Right ventricle myocardium superior (tissue), 1 donor: ENCODE results near the gene SYNE3. TPM values are rescaled to one million over a fixed set of nuclear protein-coding genes. Genes with fewer than 3 reads are reported as not detected.
A peak's percentile ranks its signal among the peaks of the same experiment; 100 is the strongest.

Experiments used
- ATAC-seq: fragments of 200-7000 bp; cut with Tn5 transposase; one replicate; pipeline ENCODE4 v1.9.1; 2020; ENCODE audit warnings: mild to moderate bottlenecking; ENCODE audit not compliant: poor library complexity
- DNase-seq: peaks from one replicate; pipeline ENCODE4 v3.0.0-alpha.2; 2020
- intact Hi-C: fragments of 100-400 bp; cut with DNase I; formaldehyde crosslinking; loops from one replicate; pipeline ENCODE4 v1.11.2; 2022
- long read RNA-seq: library from polyadenylated mRNA; unstranded; transcript quantifications from one replicate; pipeline ENCODE4 v2.0.0, GENCODE V29; 2021
- total RNA-seq: library from RNA; stranded (reverse); fragmentation: NEBNext Ultra II Directional; extraction: Animal tissue kit (Norgen Biotek cat#: 25700); gene quantifications from one replicate; pipeline ENCODE4 v1.2.1, GENCODE V29; 2021
- donor health status: DM: no; HTN: yes; CAD: no; lungs with severe emphysema.

Gene SYNE3
- total RNA-seq = 15.1 TPM
- long read RNA-seq, partial matches to known transcripts = 3 of 9 reads
- long read RNA-seq, other reads (novel, unspliced or antisense) = 6 of 9 reads

GRCh38 chr14:95516554-95517181, at the start of gene SYNE3:
Gene SYNE3, minus strand, starts transcription at chr14:95516650. Its CDS starts 40,829 bp downstream, at chr14:95475821.
- ATAC-seq (peak; percentile 82), DNase-seq (peak; percentile 85)
- intact Hi-C loops = loop anchor here (5.0 kb wide), 1 partner anchor 49 kb away; no protein-coding TSS in a partner anchor

- DNase-seq = peak; percentile 60
- peak; percentile 74 for ATAC-seq
- intact Hi-C loops = loop anchor here (5.0 to 10.0 kb wide), 3 partner anchors 121 to 711 kb away; partner anchors contain the start of gene TCL1B
Observed at GRCh38 chr14:95564060-95564459, 47.6 kb upstream of the SYNE3 start.

DNA sequence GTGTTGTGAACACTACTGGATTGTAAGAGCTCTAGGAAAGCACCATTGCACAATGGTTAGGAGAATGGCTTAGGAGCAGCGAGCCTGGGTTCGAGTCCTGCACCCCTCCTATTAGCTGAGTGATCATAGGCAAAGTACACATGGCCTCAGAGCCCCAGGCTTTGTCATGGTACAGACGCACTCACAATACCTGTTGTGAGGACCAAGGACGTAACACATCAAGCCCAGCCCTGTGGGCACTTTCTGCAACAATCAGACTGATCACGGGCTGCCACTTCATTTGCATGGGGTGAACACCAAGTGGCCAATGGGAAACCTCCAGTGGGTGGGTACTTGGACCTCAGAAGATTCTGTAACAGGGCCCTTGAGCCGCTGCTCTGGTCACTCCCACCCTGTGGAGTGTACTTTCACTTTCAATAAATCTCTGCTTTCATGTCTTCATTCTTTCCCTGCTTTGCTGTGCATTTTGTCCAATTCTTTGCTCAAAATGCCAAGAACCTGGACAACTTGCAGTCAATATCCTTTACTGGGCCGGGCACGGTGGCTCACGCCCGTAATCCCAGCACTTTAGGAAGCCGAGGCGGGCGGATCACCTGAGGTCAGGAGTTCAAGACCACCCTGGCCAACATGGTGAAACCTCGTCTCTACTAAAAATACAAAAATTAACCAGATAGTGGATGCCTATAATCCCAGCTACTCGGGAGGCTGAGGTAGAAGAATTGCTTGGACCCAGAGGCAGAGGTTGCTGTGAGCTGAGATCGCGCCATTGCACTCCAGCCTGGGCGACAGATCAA, 46.6 kb upstream of the SYNE3 start:
- intact Hi-C loops = loop anchor here (5.0 to 10.0 kb wide), 3 partner anchors 122 to 712 kb away; partner anchors contain the start of gene TCL1B
- ATAC-seq (no peak), DNase-seq (no peak)

- ATAC-seq (peak; percentile 92), DNase-seq (peak; percentile 85)
- intact Hi-C loops = loop anchor here (2.0 to 10.0 kb wide), 4 partner anchors 124 to 714 kb away; partner anchors contain the start of gene TCL1B
Observed at GRCh38 chr14:95561001-95561412, 44.6 kb upstream of the SYNE3 start.

DNA sequence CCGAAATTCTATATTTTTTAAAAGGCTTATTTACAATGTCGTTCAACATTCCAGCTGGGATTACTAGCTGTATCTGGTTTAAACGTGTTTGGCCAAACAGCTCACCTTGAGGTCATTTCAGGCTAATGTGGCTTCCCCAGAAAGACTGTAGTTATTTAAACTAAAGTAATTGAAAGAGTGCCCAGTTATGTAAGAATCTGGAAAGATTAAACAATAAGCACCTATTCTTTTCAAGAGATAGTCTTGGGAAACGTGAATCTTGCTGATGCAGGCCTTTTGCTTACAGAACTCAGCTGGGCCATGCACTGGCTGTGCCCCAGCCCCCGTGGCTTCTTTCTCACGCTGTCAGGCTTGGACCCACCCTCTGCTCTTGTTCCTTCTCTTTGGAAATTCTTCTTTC, 42.8 kb upstream of the SYNE3 start:
- intact Hi-C loops = no loop called here
- ATAC-seq = no peak
- no peak for DNase-seq

- DNase-seq (no peak), ATAC-seq (no peak)
- intact Hi-C loops = no loop called here
Observed at GRCh38 chr14:95557832-95558231, 41.4 kb upstream of the SYNE3 start.

- DNase-seq (no peak), ATAC-seq (no peak)
- intact Hi-C loops = no loop called here
Observed at GRCh38 chr14:95557291-95557690, 40.8 kb upstream of the SYNE3 start.

GRCh38 chr14:95555053-95555452, 38.6 kb upstream of the SYNE3 start:
- intact Hi-C loops = no loop called here
- DNase-seq (no peak), ATAC-seq (peak; percentile 92)

- no peak for ATAC-seq
- intact Hi-C loops = no loop called here
- no peak for DNase-seq
Observed at GRCh38 chr14:95553141-95553540, 36.7 kb upstream of the SYNE3 start.

DNA sequence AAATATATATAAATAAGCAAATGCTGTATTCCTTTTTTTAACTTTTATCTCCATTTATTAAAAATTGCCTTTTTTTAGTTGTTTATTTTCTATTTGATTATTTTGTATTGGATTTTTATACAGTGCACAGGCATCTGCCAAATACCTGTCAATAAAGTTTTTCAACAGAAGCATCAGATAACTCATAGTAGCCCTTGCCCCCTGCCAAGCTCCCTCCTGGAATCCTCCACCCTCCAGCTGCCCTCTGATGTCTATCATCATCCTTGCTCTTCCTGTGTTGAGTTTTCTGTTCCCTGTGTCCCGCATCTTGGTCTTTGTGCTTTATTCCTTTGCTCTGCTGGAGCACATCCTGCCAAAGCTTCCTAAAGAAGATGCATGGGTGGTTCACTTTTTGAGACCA, 35.0 kb upstream of the SYNE3 start:
- no peak for ATAC-seq
- DNase-seq = no peak
- intact Hi-C loops = no loop called here

- DNase-seq (no peak), ATAC-seq (no peak)
- intact Hi-C loops = no loop called here
Observed at GRCh38 chr14:95549656-95550585, 33.5 kb upstream of the SYNE3 start.

GRCh38 chr14:95548328-95548929, 32.0 kb upstream of the SYNE3 start:
- ATAC-seq (no peak), DNase-seq (no peak)
- intact Hi-C loops = no loop called here

DNA sequence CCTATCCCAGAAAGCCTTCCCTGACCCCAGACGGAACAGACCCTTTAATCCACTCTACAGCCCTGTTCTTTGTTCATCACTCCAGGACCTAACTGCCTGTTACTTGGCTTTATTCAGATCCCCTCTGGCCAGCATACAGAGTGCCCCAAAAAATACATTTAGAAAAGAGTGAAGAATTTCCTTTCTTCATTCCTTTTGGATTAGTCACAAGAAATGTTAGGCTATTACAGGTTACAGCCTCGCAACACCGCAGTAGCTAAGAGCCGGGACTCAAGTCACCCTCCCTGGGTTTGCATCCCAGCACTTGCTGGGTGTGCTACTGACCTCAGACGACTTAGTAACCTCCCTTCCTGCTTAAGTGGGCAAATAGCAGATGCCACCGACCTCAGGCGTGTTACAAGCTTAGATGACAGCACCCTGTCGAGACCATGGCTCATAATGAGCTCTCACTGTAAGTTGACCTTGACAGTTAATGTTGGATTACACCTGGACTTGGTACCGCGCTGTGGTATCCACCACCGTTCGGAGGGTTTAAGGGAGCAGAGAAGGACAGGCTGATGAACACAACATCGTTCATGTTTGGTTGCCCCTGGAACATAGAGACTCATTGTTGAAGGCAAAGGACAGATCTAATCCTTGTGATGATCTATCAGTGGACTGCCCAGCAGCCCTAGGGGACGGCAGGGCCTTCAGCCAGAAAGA, 31.3 kb upstream of the SYNE3 start:
- DNase-seq (no peak), ATAC-seq (peak; percentile 7)

DNA sequence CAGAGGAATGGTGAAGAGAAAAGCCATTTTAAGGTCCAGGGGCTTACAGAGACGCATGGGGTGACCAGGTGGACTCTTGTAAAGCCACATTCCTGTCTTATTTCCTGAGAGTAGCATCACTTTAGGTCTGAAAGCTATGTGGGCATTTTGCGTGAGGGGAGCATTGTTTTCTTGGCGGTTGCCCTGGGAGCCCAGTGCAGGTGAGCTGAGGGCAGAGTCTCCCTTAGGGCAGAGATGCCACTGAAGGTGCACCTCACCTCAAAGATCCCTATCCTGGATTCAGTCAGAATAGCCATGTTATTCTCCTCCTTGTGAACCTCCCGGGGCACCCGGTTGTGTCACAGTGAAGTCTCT, 30.8 kb upstream of the SYNE3 start:
- no peak for DNase-seq
- ATAC-seq = no peak
- intact Hi-C loops = no loop called here

More for the DNA sequence above, 31.3 kb upstream of the SYNE3 start:
- intact Hi-C loops = no loop called here

- no peak for DNase-seq
- intact Hi-C loops = no loop called here
- ATAC-seq = peak; percentile 57
Observed at GRCh38 chr14:95545515-95546168, 29.2 kb upstream of the SYNE3 start.

GRCh38 chr14:95544588-95544987, 28.1 kb upstream of the SYNE3 start:
- intact Hi-C loops = no loop called here
- no peak for DNase-seq
- peak; percentile 52 for ATAC-seq

DNA sequence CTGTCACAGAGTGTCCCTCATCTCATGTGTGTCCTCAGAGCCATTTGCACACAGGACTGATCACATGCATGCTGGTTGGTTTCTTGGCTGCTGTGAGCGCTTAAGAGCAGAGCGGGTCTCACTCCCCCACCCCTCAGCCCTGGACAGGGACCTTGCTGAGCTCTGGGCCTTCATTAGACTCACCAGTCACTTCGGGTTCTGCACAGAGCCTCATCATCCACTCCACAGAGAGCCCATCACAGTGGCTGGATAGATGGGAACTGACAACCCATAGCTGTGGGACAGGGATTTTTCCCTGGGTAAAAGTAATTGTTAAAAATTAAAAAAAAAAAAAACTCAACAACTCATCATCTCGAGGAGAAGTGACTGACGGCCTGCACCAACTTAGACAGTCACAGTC, 26.6 kb upstream of the SYNE3 start:
- intact Hi-C loops = no loop called here
- ATAC-seq (no peak), DNase-seq (no peak)
